Measurements from ENCODE around the gene IQCH. TPM values are rescaled to one million over a fixed set of nuclear protein-coding genes. Genes with fewer than 3 reads are reported as not detected.
"Not testable (repeated sequence)": the region's sequence is repeated elsewhere in the genome, so short reads cannot be mapped to it uniquely, and the experiment has no call there.

Gene IQCH
- total and polyA plus RNA-seq, 10 donors = 0.12 to 2.3 (median 1.3) TPM

GRCh38 chr15:67244971-67245478, 9.6 kb upstream of the IQCH start:
- TF ChIP-seq POLR2AphosphoS5 (IDR thresholded peaks at IDR 0.05) = no peak
- no peak for TF ChIP-seq POLR2A (IDR thresholded peaks at IDR 0.05)
- TF ChIP-seq CTCF (IDR thresholded peaks at IDR 0.05 in 8 of 11, conservative IDR thresholded peaks at IDR 0.05 in 3 of 11) = no peak
- 95 to 99% (median 96%) methylated on average over 3 of the region's 3 CpGs for WGBS, 5 donors
- no peak overlapping the region for H3K27ac ChIP-seq
- intact Hi-C loops (cut with DNase I; ENCODE audit: low total_unique reads) = no loop called here
- H3K9me3 ChIP-seq = peaks cover 0 to 12% (median 7%) of the 10 kb centered on the region in 8 donors
- H3K4me1 ChIP-seq = peaks cover 11 to 52% (median 28%) of the 10 kb centered on the region in 6 donors
- H3K36me3 ChIP-seq = peaks cover 0 to 23% (median 2%) of the 10 kb centered on the region in 6 donors
- no peak overlapping the region for H3K4me3 ChIP-seq
- no peak for DNase-seq
- no peaks in the 10 kb centered on the region for H3K27me3 ChIP-seq (replicated peaks in 1 of 7)

GRCh38 chr15:67246606-67247005, 8.0 kb upstream of the IQCH start:
- peaks cover 2 to 50% (median 12%) of the 10 kb centered on the region in 6 donors for H3K4me1 ChIP-seq
- H3K27ac ChIP-seq; intact Hi-C loops (cut with DNase I; ENCODE audit: low total_unique reads); DNase-seq; H3K27me3 ChIP-seq (replicated peaks in 1 of 7); H3K4me3 ChIP-seq: not testable (repeated sequence)
- H3K36me3 ChIP-seq = peaks cover 0 to 23% (median 2%) of the 10 kb centered on the region in 6 donors
- WGBS, 5 donors = 95 to 100% (median 98%) methylated on average over 4 to 5 of the region's 5 CpGs
- peaks cover 0 to 12% (median 7%) of the 10 kb centered on the region in 8 donors for H3K9me3 ChIP-seq

GRCh38 chr15:67248011-67248505, 6.5 kb upstream of the IQCH start:
- intact Hi-C loops (cut with DNase I; ENCODE audit: low total_unique reads) = no loop called here
- H3K9me3 ChIP-seq = peaks cover 0 to 12% (median 7%) of the 10 kb centered on the region in 8 donors
- no peak overlapping the region for H3K4me3 ChIP-seq
- H3K4me1 ChIP-seq = peaks cover 7 to 53% (median 13%) of the 10 kb centered on the region in 6 donors
- H3K27me3 ChIP-seq (replicated peaks in 1 of 7) = no peaks in the 10 kb centered on the region
- peaks cover 0 to 23% (median 2%) of the 10 kb centered on the region in 6 donors for H3K36me3 ChIP-seq
- H3K27ac ChIP-seq = no peak overlapping the region
- no peak for TF ChIP-seq POLR2A (IDR thresholded peaks at IDR 0.05)
- TF ChIP-seq CTCF (IDR thresholded peaks at IDR 0.05 in 8 of 11, conservative IDR thresholded peaks at IDR 0.05 in 3 of 11) = no peak
- no peak for TF ChIP-seq POLR2AphosphoS5 (IDR thresholded peaks at IDR 0.05)
- no peak for DNase-seq

- Histone ChIP-seq H3K4me1 (peaks cover 13 to 60% (median 21%) of the 10 kb centered on the region in 6 donors), H3K27ac (no peak overlapping the region), H3K36me3 (peaks cover 0 to 23% (median 2%) of the 10 kb centered on the region in 6 donors), H3K4me3 (no peak overlapping the region), H3K9me3 (peaks cover 0 to 12% (median 7%) of the 10 kb centered on the region in 8 donors), H3K27me3 (replicated peaks in 1 of 7) (no peaks in the 10 kb centered on the region)
- TF ChIP-seq CTCF (IDR thresholded peaks at IDR 0.05 in 8 of 11, conservative IDR thresholded peaks at IDR 0.05 in 3 of 11) = no peak
- TF ChIP-seq POLR2A (IDR thresholded peaks at IDR 0.05) = no peak
- TF ChIP-seq POLR2AphosphoS5 (IDR thresholded peaks at IDR 0.05) = no peak
- no peak for DNase-seq
- intact Hi-C loops (cut with DNase I; ENCODE audit: low total_unique reads) = no loop called here
Observed at GRCh38 chr15:67249830-67250229, 4.8 kb upstream of the IQCH start.
